Mesenchymal stem cell (in vitro differentiated cells and primary cell): ENCODE measurements around the gene TMEM86B. TPM values are rescaled to one million over a fixed set of nuclear protein-coding genes. Genes with fewer than 3 reads are reported as not detected.

ENCODE experiments used
- DNase-seq: peaks from one replicate; pipeline ENCODE4 v3.0.0-alpha.2; 2013
- H2AFZ ChIP-seq: one replicate; pipeline ENCODE4 v1.6.1; 2013; ENCODE audit warnings: low read depth, mild to moderate bottlenecking, control low read depth, inconsistent platforms, low read length, moderate library complexity
- H2AK5ac ChIP-seq: 2 replicates; pipeline ENCODE4 v1.6.1; 2013; ENCODE audit warnings: low read length, moderate library complexity, mild to moderate bottlenecking, inconsistent platforms; ENCODE audit not compliant: severe bottlenecking
- H2BK120ac ChIP-seq: one replicate; pipeline ENCODE4 v1.6.1; 2013; ENCODE audit warnings: low read depth, mild to moderate bottlenecking, inconsistent platforms, low read length, moderate library complexity
- H2BK12ac ChIP-seq, 2 experiments: one replicate each; pipeline ENCODE4 v1.6.1; 2013; ENCODE audit warnings: inconsistent platforms in 2 of 2, low read length in 2 of 2, mild to moderate bottlenecking in 2 of 2, moderate library complexity in 2 of 2, control low read depth in 1 of 2
- H2BK15ac ChIP-seq: one replicate; pipeline ENCODE4 v1.6.1; 2013; ENCODE audit warnings: mild to moderate bottlenecking, low read depth, inconsistent platforms; ENCODE audit not compliant: poor library complexity, severe bottlenecking
- H2BK5ac ChIP-seq: 2 replicates; pipeline ENCODE4 v1.6.1; 2013; ENCODE audit warnings: low read depth, mild to moderate bottlenecking, low read length, control low read depth, inconsistent platforms; ENCODE audit not compliant: poor library complexity, severe bottlenecking
- H3K14ac ChIP-seq, 2 experiments: one replicate each; pipeline ENCODE4 v1.6.1; 2013; ENCODE audit warnings: inconsistent platforms in 2 of 2, low read length in 2 of 2, control low read depth in 1 of 2, mild to moderate bottlenecking in 1 of 2, moderate library complexity in 1 of 2
- H3K18ac ChIP-seq, 2 experiments: one replicate each; pipeline ENCODE4 v1.6.1; 2013; ENCODE audit warnings: inconsistent platforms in 2 of 2, low read length in 2 of 2, control low read depth in 1 of 2, low read depth in 1 of 2, mild to moderate bottlenecking in 1 of 2
- H3K23ac ChIP-seq, 2 experiments: one replicate each; pipeline ENCODE4 v1.6.1; 2013; ENCODE audit warnings: inconsistent platforms in 2 of 2, low read length in 2 of 2, mild to moderate bottlenecking in 2 of 2, moderate library complexity in 2 of 2, control low read depth in 1 of 2
- H3K27ac ChIP-seq: 2 replicates; pipeline ENCODE4 v1.5.1; 2013; ENCODE audit warnings: mild to moderate bottlenecking, moderate library complexity, low read length, control low read depth, inconsistent platforms; ENCODE audit not compliant: poor library complexity, severe bottlenecking
- H3K27me3 ChIP-seq, 2 experiments: 2 replicates each; pipeline versions ENCODE4 v1.6.1 to v1.7.0; 2013; ENCODE audit warnings: low read length in 2 of 2, mild to moderate bottlenecking in 2 of 2, moderate library complexity in 2 of 2, control low read depth in 1 of 2, inconsistent platforms in 1 of 2; ENCODE audit not compliant: control insufficient read depth in 1 of 2, insufficient read depth in 1 of 2
- H3K36me3 ChIP-seq, 2 experiments: 2 replicates each; pipeline versions ENCODE4 v1.6.1 to v1.7.0; 2013; ENCODE audit warnings: low read length in 2 of 2, control low read depth in 1 of 2, inconsistent platforms in 1 of 2, low read depth in 1 of 2, mild to moderate bottlenecking in 1 of 2; ENCODE audit not compliant: insufficient read depth in 2 of 2, control insufficient read depth in 1 of 2
- H3K4ac ChIP-seq, 2 experiments: one replicate each; pipeline ENCODE4 v1.6.1; 2013; ENCODE audit warnings: inconsistent platforms in 2 of 2, low read length in 2 of 2, mild to moderate bottlenecking in 2 of 2, moderate library complexity in 2 of 2, control low read depth in 1 of 2, low read depth in 1 of 2
- H3K4me1 ChIP-seq: 2 replicates; pipeline ENCODE4 v1.6.1; 2013; ENCODE audit warnings: low read depth, low read length, control low read depth; ENCODE audit not compliant: control insufficient read depth, insufficient read depth
- H3K4me2 ChIP-seq: 2 replicates; pipeline ENCODE4 v1.6.1; 2013; ENCODE audit warnings: low read length, mild to moderate bottlenecking, inconsistent platforms; ENCODE audit not compliant: poor library complexity, severe bottlenecking
- H3K4me3 ChIP-seq, 2 experiments: 2 replicates each; pipeline versions ENCODE4 v1.5.1 to v1.7.0; 2013; ENCODE audit warnings: low read length in 2 of 2, mild to moderate bottlenecking in 2 of 2, control low read depth in 1 of 2, low read depth in 1 of 2; ENCODE audit not compliant: insufficient read depth in 1 of 2
- H3K79me1 ChIP-seq: replicated peaks from 2 replicates; pipeline ENCODE4 v1.6.1; 2013; ENCODE audit warnings: mild to moderate bottlenecking, control low read depth, low read length, inconsistent platforms; ENCODE audit not compliant: poor library complexity, severe bottlenecking
- H3K9ac ChIP-seq: 2 replicates; pipeline ENCODE4 v1.7.0; 2013; ENCODE audit warnings: mild to moderate bottlenecking, low read length, moderate library complexity
- H3K9me3 ChIP-seq: 2 replicates; pipeline ENCODE4 v1.7.0; 2013; ENCODE audit warnings: mild to moderate bottlenecking, low read length; ENCODE audit not compliant: control insufficient read depth
- H4K8ac ChIP-seq: one replicate; pipeline ENCODE4 v1.6.1; 2013; ENCODE audit warnings: inconsistent platforms, mild to moderate bottlenecking, low read length, moderate library complexity
- H4K91ac ChIP-seq: one replicate; pipeline ENCODE4 v1.6.1; 2013; ENCODE audit warnings: mild to moderate bottlenecking, low read length, inconsistent platforms
- WGBS: methylation state at CpG from one replicate; pipeline ENCODE4 v1.1.7; 2013; ENCODE audit warnings: mixed read lengths; 5-methylcytosine and 5-hydroxymethylcytosine counted together
- polyA plus RNA-seq, 2 experiments: library from polyadenylated mRNA; stranded (reverse); fragments of 200-250 nt; gene quantifications; one replicate each; pipeline ENCODE4 v1.2.3, GENCODE V29; 2013

TMEM86B gene, protein sequence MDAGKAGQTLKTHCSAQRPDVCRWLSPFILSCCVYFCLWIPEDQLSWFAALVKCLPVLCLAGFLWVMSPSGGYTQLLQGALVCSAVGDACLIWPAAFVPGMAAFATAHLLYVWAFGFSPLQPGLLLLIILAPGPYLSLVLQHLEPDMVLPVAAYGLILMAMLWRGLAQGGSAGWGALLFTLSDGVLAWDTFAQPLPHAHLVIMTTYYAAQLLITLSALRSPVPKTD
- 1.2 TPM for polyA plus RNA-seq (2013, experiment 1 of 2)
- 0.90 TPM for polyA plus RNA-seq (2013, experiment 2 of 2)

DNA sequence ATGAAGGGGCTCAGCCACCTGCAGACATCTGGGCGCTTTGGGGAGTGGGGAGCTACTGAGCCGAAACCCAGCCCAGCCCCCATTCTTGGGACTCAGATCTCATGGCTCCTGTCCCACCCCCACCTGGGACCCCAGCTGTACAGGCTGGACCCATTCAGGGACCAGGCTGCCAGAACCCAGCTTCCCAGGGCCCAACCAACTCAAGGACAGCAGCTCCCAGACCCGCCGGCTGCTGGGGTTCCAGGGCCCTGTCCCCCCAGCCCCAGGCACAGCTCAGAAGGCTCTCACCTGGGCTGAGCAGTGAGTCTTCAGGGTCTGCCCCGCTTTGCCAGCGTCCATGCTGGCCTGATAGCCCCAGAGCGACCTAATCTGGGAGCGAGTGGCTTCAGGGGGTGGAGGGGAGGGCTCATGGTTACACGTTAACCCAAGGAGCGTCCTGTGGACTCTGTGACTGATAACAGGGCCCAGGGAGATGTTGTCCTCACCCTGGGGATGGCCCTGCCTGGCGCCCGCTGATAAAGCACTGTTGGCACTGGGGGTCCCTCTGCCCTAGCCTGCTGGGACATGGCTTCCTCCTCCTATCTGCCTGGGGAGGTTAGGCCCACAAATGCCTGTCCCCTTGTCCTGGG is at the start of gene TMEM86B:
TMEM86B (minus strand) TSS at position 361 of the 629 bp plus-strand sequence; CDS start at position 339, 22 bp downstream.
- Histone ChIP-seq H4K91ac (no peak within 1 kb of the TSS), H3K36me3 (peaks cover 71 to 83% of the 10 kb centered on the region in 2 experiments), H3K9me3 (no peaks in the 10 kb centered on the region), H3K4me3 (no peak within 1 kb of the TSS), H2BK15ac (no peak within 1 kb of the TSS), H3K27me3 (no peaks in the 10 kb centered on the region), H2BK12ac (no peak within 1 kb of the TSS), H3K23ac (no peak within 1 kb of the TSS), H3K4me2 (no peak within 1 kb of the TSS), H2AK5ac (no peak within 1 kb of the TSS), H2BK5ac (no peak within 1 kb of the TSS), H3K27ac (no peak within 1 kb of the TSS), H3K4me1 (peaks cover 17% of the 10 kb centered on the region), H3K4ac (no peak within 1 kb of the TSS), H4K8ac (no peak within 1 kb of the TSS), H3K9ac (no peak within 1 kb of the TSS), H2AFZ (no peak within 1 kb of the TSS), H2BK120ac (no peak within 1 kb of the TSS), H3K18ac (no peak within 1 kb of the TSS), H3K14ac (no peak within 1 kb of the TSS), H3K79me1 (peaks cover 31% of the 10 kb centered on the region)
- 98% methylated on average over 12 of the region's 12 CpGs for WGBS
- DNase-seq: no peak

DNA sequence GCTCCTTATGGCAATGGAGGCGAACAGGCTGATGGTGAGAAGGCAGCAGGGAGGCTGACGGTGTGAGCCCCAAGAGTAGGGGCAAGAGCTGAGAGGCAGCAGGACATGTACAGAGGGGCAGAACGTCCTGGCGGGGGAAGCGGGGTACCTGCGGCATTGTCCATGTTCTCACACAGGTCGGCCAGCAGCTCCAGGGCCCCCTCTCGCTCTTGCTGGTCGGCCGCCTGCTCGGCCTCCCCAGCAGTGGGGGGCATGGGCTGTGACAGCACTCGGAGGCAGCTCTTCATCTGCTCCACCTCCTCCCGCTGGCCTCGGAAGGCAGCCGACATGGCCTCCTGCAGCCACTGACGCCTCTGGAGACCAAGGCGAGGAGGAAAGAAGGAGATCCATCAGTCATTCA is 48.9 kb upstream of the TMEM86B start:
- no peak overlapping the region for H3K27ac ChIP-seq
- no peak for DNase-seq
- no peak overlapping the region for H2AK5ac ChIP-seq
- no peak overlapping the region for H2BK15ac ChIP-seq
- H3K27me3 ChIP-seq: no peaks in the 10 kb centered on the region
- H2BK5ac ChIP-seq: no peak overlapping the region
- no peak overlapping the region for H3K14ac ChIP-seq
- no peak overlapping the region for H3K18ac ChIP-seq
- no peak overlapping the region for H4K91ac ChIP-seq
- H3K36me3 ChIP-seq: peaks cover 35 to 41% of the 10 kb centered on the region in 2 experiments
- no peaks in the 10 kb centered on the region for H3K9me3 ChIP-seq
- H3K9ac ChIP-seq: no peak overlapping the region
- H3K4ac ChIP-seq: no peak overlapping the region
- H2BK12ac ChIP-seq: no peak overlapping the region
- no peak overlapping the region for H3K4me2 ChIP-seq
- peaks cover 10% of the 10 kb centered on the region for H3K4me1 ChIP-seq
- no peak overlapping the region for H2AFZ ChIP-seq
- no peak overlapping the region for H2BK120ac ChIP-seq
- WGBS: 95% methylated on average over 17 of the region's 17 CpGs
- H4K8ac ChIP-seq: no peak overlapping the region
- H3K4me3 ChIP-seq: no peak overlapping the region
- no peak overlapping the region for H3K23ac ChIP-seq
- peaks cover 26% of the 10 kb centered on the region for H3K79me1 ChIP-seq

DNA sequence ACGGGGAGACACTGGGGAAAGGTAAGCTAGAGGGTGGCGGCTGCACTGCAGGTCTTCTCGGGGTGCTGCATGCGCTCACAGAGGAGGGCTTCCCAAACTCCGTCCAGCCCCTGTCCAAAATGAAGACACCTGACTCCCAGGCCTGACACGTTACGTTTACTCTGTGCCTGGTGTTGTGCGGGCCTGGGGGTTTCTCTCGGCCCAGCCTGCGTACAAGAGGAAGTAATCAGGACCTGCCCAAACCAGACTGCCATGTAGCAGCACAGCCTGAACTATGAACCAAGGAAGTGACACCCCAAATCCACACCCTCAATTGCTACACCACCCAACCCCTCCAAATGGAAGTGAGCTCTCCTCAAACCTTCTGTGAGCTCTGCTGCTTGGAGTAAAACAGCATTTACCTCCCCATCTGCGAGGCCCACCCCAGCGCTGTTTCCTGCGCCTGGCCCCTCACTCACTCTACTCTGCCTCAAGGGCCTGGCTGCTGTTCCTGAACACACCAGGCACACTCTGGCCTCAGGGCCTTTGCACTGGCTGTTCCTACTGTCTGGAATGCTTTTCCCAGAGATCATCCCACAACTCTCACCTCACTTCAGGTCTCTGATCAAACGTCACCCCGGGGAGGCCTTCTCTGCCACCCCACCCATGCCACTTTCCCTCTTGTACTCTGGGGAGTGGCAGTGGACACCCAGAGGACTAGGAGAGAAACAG is 48.3 kb upstream of the TMEM86B start:
- H3K36me3 ChIP-seq: peaks cover 40 to 41% of the 10 kb centered on the region in 2 experiments
- no peak for DNase-seq
- no peak overlapping the region for H4K8ac ChIP-seq
- no peak overlapping the region for H3K14ac ChIP-seq
- no peak overlapping the region for H3K9ac ChIP-seq
- H2BK12ac ChIP-seq: no peak overlapping the region
- H3K9me3 ChIP-seq: no peaks in the 10 kb centered on the region
- H2BK120ac ChIP-seq: no peak overlapping the region
- peaks cover 27% of the 10 kb centered on the region for H3K79me1 ChIP-seq
- no peak overlapping the region for H3K4ac ChIP-seq
- H3K27ac ChIP-seq: no peak overlapping the region
- 96% methylated on average over 13 of the region's 15 CpGs for WGBS
- H3K4me2 ChIP-seq: no peak overlapping the region
- H3K27me3 ChIP-seq: no peaks in the 10 kb centered on the region
- H2AFZ ChIP-seq: no peak overlapping the region
- no peak overlapping the region for H3K23ac ChIP-seq
- no peak overlapping the region for H2BK5ac ChIP-seq
- H3K4me3 ChIP-seq: no peak overlapping the region
- H2AK5ac ChIP-seq: no peak overlapping the region
- H4K91ac ChIP-seq: no peak overlapping the region
- no peak overlapping the region for H2BK15ac ChIP-seq
- H3K18ac ChIP-seq: no peak overlapping the region
- peaks cover 12% of the 10 kb centered on the region for H3K4me1 ChIP-seq
